ENCODE measurements around the gene FNDC3B. TPM values are rescaled to one million over a fixed set of nuclear protein-coding genes. Genes with fewer than 3 reads are reported as not detected.

FNDC3B gene
- total RNA-seq, 1 donor from 2014 or later = 169 TPM

- DNase-seq = no peak
These were observed 55.5 kb downstream of the FNDC3B start for GRCh38 chr3:172094621-172095557.

GRCh38 chr3:172096881-172097420, 57.6 kb downstream of the FNDC3B start:
- no peak for DNase-seq

GRCh38 chr3:172097585-172097984, 58.2 kb downstream of the FNDC3B start:
- DNase-seq = no peak

GRCh38 chr3:172098698-172099494, 59.5 kb downstream of the FNDC3B start:
- no peak for DNase-seq

GRCh38 chr3:172099495-172099808, 60.1 kb downstream of the FNDC3B start:
- no peak for DNase-seq

- DNase-seq = no peak
These were observed 61.1 kb downstream of the FNDC3B start for GRCh38 chr3:172100482-172100881.

- no peak for DNase-seq
These were observed 61.7 kb downstream of the FNDC3B start for GRCh38 chr3:172101107-172101506.

GRCh38 chr3:172102123-172102882, 62.9 kb downstream of the FNDC3B start:
- DNase-seq = no peak

- DNase-seq = no peak
These were observed 63.5 kb downstream of the FNDC3B start for GRCh38 chr3:172102883-172103310.

- no peak for DNase-seq
These were observed 64.3 kb downstream of the FNDC3B start for GRCh38 chr3:172103724-172104123.

GRCh38 chr3:172104471-172105072, 65.2 kb downstream of the FNDC3B start:
- DNase-seq = peak; percentile 16

- no peak for DNase-seq
These were observed 66.9 kb downstream of the FNDC3B start for GRCh38 chr3:172106037-172106954.

GRCh38 chr3:172106989-172107388, 67.6 kb downstream of the FNDC3B start:
- DNase-seq = peak; percentile 27

GRCh38 chr3:172107403-172107802, 68.0 kb downstream of the FNDC3B start:
- no peak for DNase-seq

- DNase-seq = no peak
These were observed 70.9 kb downstream of the FNDC3B start for GRCh38 chr3:172110127-172110779.

- DNase-seq = no peak
These were observed 71.8 kb downstream of the FNDC3B start for GRCh38 chr3:172111163-172111562.

GRCh38 chr3:172112078-172112733, 72.8 kb downstream of the FNDC3B start:
- no peak for DNase-seq

GRCh38 chr3:172112734-172113120, 73.3 kb downstream of the FNDC3B start:
- DNase-seq = no peak

GRCh38 chr3:172113710-172114109, 74.3 kb downstream of the FNDC3B start:
- no peak for DNase-seq

GRCh38 chr3:172115059-172115458, 75.7 kb downstream of the FNDC3B start:
- DNase-seq = no peak

Data from skin of body (tissue), 2 donors.